ENCODE data around the gene FEN1. TPM values are rescaled to one million over a fixed set of nuclear protein-coding genes. Genes with fewer than 3 reads are reported as not detected.

The FEN1 gene
- total RNA-seq, 2 donors from 2014 or later, result 4.5 to 5.4 TPM

- no peak overlapping the region for H3K4me3 ChIP-seq
- DNase-seq (ENCODE audit: low spot score) (no peak), ATAC-seq (ENCODE audit: insufficient number of reproducible peaks, low FRiP score, low read depth) (no peak)
- no peak for TF ChIP-seq CTCF (IDR thresholded peaks at IDR 0.05)
- no peaks in the 10 kb centered on the region for H3K9me3 ChIP-seq
- H3K27me3 ChIP-seq (replicated peaks; ENCODE audit: insufficient read depth), result no peaks in the 10 kb centered on the region
- H3K27ac ChIP-seq, result no peak overlapping the region
- peaks cover 0 to 11% of the 10 kb centered on the region in 2 donors for H3K4me1 ChIP-seq (ENCODE audit: control insufficient read depth in 1 of 2, low read depth in 2 of 2)
- H3K36me3 ChIP-seq, result no peaks in the 10 kb centered on the region
Observed at GRCh38 chr11:61751384-61751783, 41.3 kb upstream of the FEN1 start.

DNA sequence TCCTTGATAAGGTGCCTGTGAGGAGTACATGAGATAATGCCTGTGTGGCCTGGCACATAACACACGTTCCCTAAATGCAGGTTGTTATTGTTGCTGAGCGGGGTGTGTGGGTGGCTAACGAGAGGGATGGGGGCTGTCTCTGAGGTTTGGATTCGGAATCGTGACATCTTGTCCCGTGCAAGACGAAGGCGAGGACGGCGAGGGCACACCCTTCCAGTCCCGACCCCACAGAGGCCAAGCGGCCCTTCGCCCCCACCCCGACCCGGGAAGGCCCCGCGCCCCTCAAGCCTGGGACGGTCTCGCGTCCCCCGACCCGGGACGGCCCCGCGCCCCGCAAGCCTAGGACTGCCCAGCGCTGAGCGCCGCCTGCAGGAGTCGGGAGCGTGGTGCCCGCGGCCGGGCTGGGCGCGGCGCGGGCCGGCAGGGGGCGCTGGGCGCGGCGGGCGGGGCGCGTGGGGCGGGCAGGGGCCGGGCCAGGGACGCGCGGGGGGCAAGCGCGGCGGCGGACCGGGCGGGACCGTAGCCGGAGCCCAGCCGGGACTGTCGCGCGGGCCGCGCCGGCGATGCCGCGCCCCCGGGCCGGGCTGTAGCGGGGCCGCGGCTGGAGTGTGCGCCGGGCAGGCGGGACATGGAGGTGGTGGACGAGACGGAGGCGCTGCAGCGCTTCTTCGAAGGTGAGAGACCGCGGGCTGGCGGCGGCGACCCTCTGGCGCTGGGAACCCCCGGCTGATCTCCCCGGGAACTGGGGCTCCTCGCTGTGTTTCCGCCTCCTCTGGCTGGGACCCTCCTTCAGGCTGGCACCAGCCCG lies 40.4 kb upstream of the FEN1 start, which contains the start of gene MYRF:
MYRF (plus strand) TSS at position 520 of the 808 bp plus-strand sequence; CDS start at position 629, 109 bp downstream.
- H3K27me3 ChIP-seq (replicated peaks; ENCODE audit: insufficient read depth), result no peaks in the 10 kb centered on the region
- H3K27ac ChIP-seq, result no peak within 1 kb of the TSS
- peaks cover 0 to 11% of the 10 kb centered on the region in 2 donors for H3K4me1 ChIP-seq (ENCODE audit: control insufficient read depth in 1 of 2, low read depth in 2 of 2)
- ATAC-seq (ENCODE audit: insufficient number of reproducible peaks, low FRiP score, low read depth) (no peak), DNase-seq (ENCODE audit: low spot score) (no peak)
- no peaks in the 10 kb centered on the region for H3K36me3 ChIP-seq
- peak; percentile 37 for TF ChIP-seq CTCF (IDR thresholded peaks at IDR 0.05)
- no peaks in the 10 kb centered on the region for H3K9me3 ChIP-seq
- H3K4me3 ChIP-seq, result peak within 1 kb of the TSS; percentile 67

GRCh38 chr11:61752925-61753521 lies 39.7 kb upstream of the FEN1 start:
- H3K27me3 ChIP-seq (replicated peaks; ENCODE audit: insufficient read depth), result no peaks in the 10 kb centered on the region
- H3K27ac ChIP-seq, result no peak overlapping the region
- ATAC-seq (ENCODE audit: insufficient number of reproducible peaks, low FRiP score, low read depth), result no peak
- TF ChIP-seq CTCF (IDR thresholded peaks at IDR 0.05), result no peak
- H3K9me3 ChIP-seq, result no peaks in the 10 kb centered on the region
- no peak for DNase-seq (ENCODE audit: low spot score)
- no peaks in the 10 kb centered on the region for H3K36me3 ChIP-seq
- peaks cover 0 to 7% of the 10 kb centered on the region in 2 donors for H3K4me1 ChIP-seq (ENCODE audit: control insufficient read depth in 1 of 2, low read depth in 2 of 2)
- peak overlapping the region; percentile 67 for H3K4me3 ChIP-seq

DNA sequence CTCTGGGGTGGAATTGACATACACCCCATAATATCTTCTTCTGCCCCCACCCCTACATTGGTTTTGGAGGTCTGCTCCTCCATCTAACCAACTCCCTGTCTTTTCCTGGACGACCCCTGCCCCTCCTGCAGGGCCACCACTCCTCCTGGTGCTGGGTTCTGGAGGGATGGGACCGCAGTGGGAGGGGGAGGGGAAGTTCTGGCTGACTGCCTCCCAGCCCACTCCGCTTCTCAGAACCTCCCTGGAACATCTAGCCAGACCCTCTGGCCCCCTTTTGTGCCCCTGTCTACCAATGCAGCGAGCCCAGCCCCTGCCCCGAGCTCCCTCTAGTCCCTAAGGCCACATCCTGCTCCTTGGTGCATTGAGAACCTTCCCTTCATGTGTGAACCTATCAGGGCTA lies 39.0 kb upstream of the FEN1 start:
- H3K27ac ChIP-seq, result no peak overlapping the region
- no peaks in the 10 kb centered on the region for H3K9me3 ChIP-seq
- no peak overlapping the region for H3K4me3 ChIP-seq
- DNase-seq (ENCODE audit: low spot score) (no peak), ATAC-seq (ENCODE audit: insufficient number of reproducible peaks, low FRiP score, low read depth) (no peak)
- H3K4me1 ChIP-seq (ENCODE audit: control insufficient read depth in 1 of 2, low read depth in 2 of 2), result peaks cover 0 to 5% of the 10 kb centered on the region in 2 donors
- no peaks in the 10 kb centered on the region for H3K27me3 ChIP-seq (replicated peaks; ENCODE audit: insufficient read depth)
- no peaks in the 10 kb centered on the region for H3K36me3 ChIP-seq
- no peak for TF ChIP-seq CTCF (IDR thresholded peaks at IDR 0.05)

All from thoracic aorta (tissue), 2 donors.